AG09319 (cell line): ENCODE data around the gene CDKN3.

ENCODE experiments used
- DNase-seq: peaks from one replicate; pipeline ENCODE4 v3.0.0-alpha.2; 2010; ENCODE audit warnings: low read depth; ENCODE audit errors: extremely low read depth
- TF ChIP-seq, protein P1 (sequence below): IDR thresholded peaks from 2 replicates; pipeline ENCODE4 v1.5.1; 2011; ENCODE audit warnings: low read depth, mild to moderate bottlenecking, inconsistent platforms, low read length, moderate library complexity

The CDKN3 gene

GRCh38 chr14:54462048-54462447, 65.2 kb downstream of the CDKN3 start:
- DNase-seq: no peak
- TF ChIP-seq, protein P1, sequence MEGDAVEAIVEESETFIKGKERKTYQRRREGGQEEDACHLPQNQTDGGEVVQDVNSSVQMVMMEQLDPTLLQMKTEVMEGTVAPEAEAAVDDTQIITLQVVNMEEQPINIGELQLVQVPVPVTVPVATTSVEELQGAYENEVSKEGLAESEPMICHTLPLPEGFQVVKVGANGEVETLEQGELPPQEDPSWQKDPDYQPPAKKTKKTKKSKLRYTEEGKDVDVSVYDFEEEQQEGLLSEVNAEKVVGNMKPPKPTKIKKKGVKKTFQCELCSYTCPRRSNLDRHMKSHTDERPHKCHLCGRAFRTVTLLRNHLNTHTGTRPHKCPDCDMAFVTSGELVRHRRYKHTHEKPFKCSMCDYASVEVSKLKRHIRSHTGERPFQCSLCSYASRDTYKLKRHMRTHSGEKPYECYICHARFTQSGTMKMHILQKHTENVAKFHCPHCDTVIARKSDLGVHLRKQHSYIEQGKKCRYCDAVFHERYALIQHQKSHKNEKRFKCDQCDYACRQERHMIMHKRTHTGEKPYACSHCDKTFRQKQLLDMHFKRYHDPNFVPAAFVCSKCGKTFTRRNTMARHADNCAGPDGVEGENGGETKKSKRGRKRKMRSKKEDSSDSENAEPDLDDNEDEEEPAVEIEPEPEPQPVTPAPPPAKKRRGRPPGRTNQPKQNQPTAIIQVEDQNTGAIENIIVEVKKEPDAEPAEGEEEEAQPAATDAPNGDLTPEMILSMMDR: no peak

DNA sequence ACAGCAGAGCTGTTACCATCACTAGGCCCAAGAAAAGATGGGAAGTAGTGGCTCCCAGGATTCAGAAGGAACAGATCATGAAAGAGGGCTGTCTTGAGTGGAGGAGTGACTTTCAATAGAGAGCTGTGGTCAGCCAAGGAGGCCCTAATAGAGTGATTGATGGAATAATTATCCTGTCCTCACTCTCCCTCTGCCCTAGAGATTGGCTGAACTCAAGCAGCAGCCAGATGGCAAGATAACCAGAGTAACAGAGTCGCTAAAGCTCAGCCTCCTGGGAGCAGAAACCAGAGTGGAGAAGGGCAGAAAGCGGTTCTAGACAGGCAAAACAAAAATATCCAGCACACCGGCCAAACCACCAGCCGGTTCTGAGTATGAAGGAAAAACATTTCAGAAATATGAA, 68.8 kb downstream of the CDKN3 start:
- TF ChIP-seq, protein P1: no peak
- DNase-seq: no peak

DNA sequence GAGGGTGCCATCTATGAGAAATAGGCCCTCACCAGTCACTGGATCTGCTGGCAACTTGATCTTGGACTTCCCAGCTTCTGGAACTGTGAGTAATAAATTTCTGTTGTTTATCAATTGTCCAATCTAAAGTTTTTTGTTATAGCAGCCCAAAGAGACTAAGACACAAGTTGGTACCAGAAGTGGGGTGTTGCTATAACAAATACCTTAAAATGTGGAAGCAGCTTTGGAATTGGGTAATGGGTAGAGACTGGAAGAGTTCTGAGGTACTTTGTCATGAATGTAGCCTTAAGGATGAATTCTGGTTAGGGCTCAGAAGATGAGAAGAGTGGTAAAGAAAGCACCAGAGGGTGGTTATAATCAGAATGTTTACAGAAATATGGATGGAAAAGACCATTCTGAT, 70.5 kb downstream of the CDKN3 start:
- TF ChIP-seq, protein P1: no peak

More for the DNA sequence above, 70.5 kb downstream of the CDKN3 start:
- DNase-seq: no peak
